AG09309 (cell line): ENCODE data around the gene ERBB2.

ENCODE experiments used
- DNase-seq: peaks from one replicate; pipeline ENCODE4 v3.0.0-alpha.2; 2010; ENCODE audit warnings: low read depth
- H3K4me3 ChIP-seq: 2 replicates; pipeline ENCODE4 v1.5.1; 2011; ENCODE audit warnings: mild to moderate bottlenecking, low read depth, low read length, moderate library complexity; ENCODE audit not compliant: control insufficient read depth
- CTCF ChIP-seq: IDR thresholded peaks from 2 replicates; pipeline ENCODE4 v1.5.1; 2011; ENCODE audit warnings: mild to moderate bottlenecking, low read depth, low read length, inconsistent platforms; ENCODE audit not compliant: insufficient read depth, control insufficient read depth; ENCODE audit errors: missing control alignments

ERBB2 gene

DNA sequence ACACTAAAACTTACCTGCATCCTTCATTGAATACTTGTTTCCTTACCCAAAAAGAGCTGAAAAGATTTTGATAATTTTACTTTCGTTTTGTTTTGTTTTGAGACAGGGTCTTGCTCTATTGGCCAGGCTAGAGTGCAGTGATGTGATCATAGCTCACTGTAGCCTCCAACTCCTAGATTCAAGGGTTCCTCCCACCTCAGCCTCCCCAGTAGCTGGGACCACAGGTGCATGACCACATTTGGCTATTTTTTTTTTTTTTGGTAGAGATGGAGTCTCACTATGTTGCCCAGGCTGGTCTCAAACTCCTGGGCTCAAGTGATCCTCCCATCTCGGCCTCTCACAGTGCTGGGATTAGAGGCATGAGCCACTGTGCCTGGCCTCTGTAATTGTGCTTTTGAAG lies 44.8 kb upstream of the ERBB2 start:
- no peak for TF ChIP-seq CTCF
- no peak for DNase-seq
- H3K4me3 ChIP-seq = no peak overlapping the region

DNA sequence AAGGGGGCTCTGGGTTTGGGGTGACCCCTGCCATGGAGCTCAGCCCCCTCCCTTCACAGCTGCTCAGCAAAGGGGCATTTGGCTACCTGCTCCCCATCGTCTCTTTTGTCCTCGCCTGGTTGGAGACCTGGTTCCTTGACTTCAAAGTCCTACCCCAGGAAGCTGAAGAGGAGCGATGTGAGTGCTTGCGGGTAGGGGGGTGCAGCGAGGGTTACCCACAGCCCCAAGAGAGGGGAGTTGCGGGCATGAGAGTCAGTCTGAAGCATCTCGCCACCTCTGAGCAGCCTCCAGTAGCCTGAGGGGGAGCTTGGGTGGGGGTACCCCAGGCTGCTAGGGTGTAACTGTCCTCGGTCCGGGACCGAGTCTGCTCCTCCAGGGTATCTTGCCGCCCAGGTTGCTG lies 41.5 kb upstream of the ERBB2 start:
- H3K4me3 ChIP-seq = no peak overlapping the region
- no peak for DNase-seq
- TF ChIP-seq CTCF = no peak

- TF ChIP-seq CTCF = no peak
- no peak for DNase-seq
- H3K4me3 ChIP-seq = no peak overlapping the region
These were observed 41.1 kb upstream of the ERBB2 start for GRCh38 chr17:39658760-39659159.

DNA sequence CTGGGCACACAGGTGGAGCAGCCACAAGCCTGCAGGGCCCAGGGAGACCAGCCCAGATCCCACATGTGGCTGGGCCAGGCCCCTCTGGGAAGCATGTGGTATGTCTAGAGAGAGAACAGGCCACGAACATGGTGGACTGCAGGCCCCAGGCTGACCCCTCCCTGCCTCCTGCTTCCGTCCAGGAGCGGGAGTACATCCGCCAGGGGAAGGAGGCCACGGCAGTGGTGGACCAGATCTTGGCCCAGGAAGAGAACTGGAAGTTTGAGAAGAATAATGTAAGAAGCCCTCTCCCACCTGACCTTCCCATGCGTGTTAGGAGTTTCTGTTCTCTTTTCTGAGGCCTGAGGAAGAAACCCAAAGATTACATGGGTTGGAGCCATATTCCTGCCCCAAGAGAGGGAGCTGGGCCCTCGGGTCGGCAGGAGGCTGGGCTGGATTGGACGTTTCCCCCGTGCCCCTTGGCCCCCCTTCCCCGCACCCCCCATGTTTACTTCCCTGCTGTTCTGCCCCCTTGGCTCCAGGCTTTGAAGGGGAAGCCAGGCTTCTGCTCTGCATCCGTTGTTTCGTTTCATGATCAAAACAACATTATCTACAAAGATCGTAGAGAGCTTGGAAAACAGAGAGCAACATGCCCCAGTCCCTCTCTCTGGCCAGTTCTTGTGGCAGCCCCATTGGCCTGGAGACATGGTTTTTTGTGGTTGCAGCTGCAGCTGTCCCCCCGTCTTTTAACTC lies 40.4 kb upstream of the ERBB2 start:
- TF ChIP-seq CTCF = no peak
- no peak for DNase-seq
- H3K4me3 ChIP-seq = no peak overlapping the region

DNA sequence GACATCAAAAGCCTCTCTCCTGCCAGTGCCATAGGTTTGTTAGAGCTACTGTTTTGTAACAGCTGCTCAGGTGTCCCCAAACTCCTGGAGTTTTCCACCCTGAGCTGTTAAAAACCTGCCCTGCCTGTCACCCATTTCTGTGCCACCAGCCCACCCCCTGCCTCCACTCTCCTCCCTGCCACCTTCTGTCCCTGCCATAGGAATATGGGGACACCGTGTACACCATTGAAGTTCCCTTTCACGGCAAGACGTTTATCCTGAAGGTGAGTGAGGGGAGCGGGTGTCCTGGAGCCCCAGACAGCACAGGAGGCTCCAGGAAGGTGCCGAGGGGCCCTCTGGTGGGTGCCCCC lies 39.9 kb upstream of the ERBB2 start:
- H3K4me3 ChIP-seq = no peak overlapping the region

DNA sequence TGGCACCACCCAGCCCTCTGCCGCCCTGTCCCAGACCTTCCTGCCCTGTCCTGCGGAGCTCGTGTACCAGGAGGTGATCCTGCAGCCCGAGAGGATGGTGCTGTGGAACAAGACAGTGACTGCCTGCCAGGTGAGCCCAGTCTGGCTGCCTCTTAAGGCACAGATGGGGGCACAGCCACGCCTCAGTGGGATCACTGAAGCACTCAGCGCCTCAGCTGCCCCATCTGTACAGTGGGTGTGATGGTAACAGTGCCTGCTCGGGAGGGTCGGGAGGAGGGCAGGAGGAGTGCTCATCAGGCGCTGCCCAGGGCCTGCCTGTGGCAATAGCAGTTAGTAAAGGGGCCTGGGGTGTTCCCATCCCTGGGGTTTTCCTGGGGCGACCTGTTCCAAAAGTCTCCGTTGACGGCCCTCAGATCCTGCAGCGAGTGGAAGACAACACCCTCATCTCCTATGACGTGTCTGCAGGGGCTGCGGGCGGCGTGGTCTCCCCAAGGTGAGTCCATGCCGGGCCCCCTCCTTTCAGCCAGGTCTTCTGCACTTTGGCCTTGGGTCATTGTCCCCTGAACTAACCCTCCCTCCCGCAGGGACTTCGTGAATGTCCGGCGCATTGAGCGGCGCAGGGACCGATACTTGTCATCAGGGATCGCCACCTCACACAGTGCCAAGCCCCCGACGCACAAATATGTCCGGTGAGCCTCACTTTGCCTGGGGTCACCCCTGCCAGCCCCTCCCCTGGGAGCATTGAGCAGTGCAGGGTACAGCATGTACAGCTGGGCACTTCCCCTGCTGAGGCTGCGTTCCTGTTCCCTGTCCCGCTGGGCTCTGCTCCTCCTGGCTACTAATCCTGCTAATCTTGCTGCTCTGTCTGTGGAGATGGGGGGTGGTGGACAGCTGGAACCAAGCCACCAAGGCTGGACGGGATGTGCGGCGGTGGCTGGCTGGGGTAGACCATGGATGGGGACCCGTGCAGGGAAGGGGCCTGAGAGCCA lies 39.2 kb upstream of the ERBB2 start:
- no peak for TF ChIP-seq CTCF
- DNase-seq = no peak

More for the DNA sequence above, 39.9 kb upstream of the ERBB2 start:
- DNase-seq = no peak
- TF ChIP-seq CTCF = no peak

More for the DNA sequence above, 39.2 kb upstream of the ERBB2 start:
- no peak overlapping the region for H3K4me3 ChIP-seq
